H1 (cell line): ENCODE measurements around the gene NDUFA12. TPM values are rescaled to one million over a fixed set of nuclear protein-coding genes. Genes with fewer than 3 reads are reported as not detected.

Experiments used
- CTCF ChIA-PET: fragments of 300-600 bp; sonication (Branson Sonifier 250); formaldehyde crosslinking; loops from one replicate; lab custom pipeline; 2021; ENCODE audit not compliant: partially characterized antibody; lab: Charles Lee
- POLR2A ChIA-PET: fragments of 300-600 bp; sonication (Branson Sonifier 250); formaldehyde crosslinking; loops from one replicate; lab custom pipeline; 2021; ENCODE audit warnings: inconsistent platforms; ENCODE audit not compliant: partially characterized antibody; lab: Charles Lee
- DNase-seq, 2 experiments: peaks; one replicate each; pipeline versions ENCODE4 v3.0.0 to v3.0.0-alpha.2; 2010 to 2022; ENCODE audit warnings: low spot score in 2 of 2, low read depth in 1 of 2, mixed read lengths in 1 of 2
- FAIRE-seq: peaks from 2 replicates; lab custom pipeline; 2011; peaks lifted over from hg19 to GRCh38; lab: Jason Lieb, UNC
- H2AFZ ChIP-seq: 2 replicates; pipeline ENCODE4 v1.8.1; 2012; ENCODE audit warnings: low read length, inconsistent platforms
- H2AK5ac ChIP-seq: 2 replicates; pipeline ENCODE4 v1.6.1; 2013; ENCODE audit warnings: low read depth, low read length
- H2BK120ac ChIP-seq: replicated peaks from 2 replicates; pipeline ENCODE3; 2013; ENCODE audit warnings: low read depth, low read length, inconsistent platforms
- H2BK12ac ChIP-seq: 2 replicates; pipeline ENCODE4 v1.6.1; 2013; ENCODE audit warnings: low read depth, low read length
- H2BK15ac ChIP-seq: 2 replicates; pipeline ENCODE4 v1.6.1; 2013; ENCODE audit warnings: low read length
- H2BK20ac ChIP-seq: 2 replicates; pipeline ENCODE4 v1.6.1; 2013; ENCODE audit warnings: low read length
- H2BK5ac ChIP-seq: 2 replicates; pipeline ENCODE4 v1.6.1; 2013; ENCODE audit warnings: low read depth, low read length
- H3K14ac ChIP-seq: 2 replicates; pipeline ENCODE4 v1.6.1; 2013; ENCODE audit warnings: inconsistent platforms; ENCODE audit not compliant: insufficient read length
- H3K18ac ChIP-seq: 2 replicates; pipeline ENCODE4 v1.6.1; 2013; ENCODE audit warnings: low read length; ENCODE audit errors: extremely low read depth
- H3K23ac ChIP-seq: 2 replicates; pipeline ENCODE4 v1.6.1; 2013; ENCODE audit warnings: inconsistent platforms; ENCODE audit not compliant: insufficient read length
- H3K23me2 ChIP-seq: 2 replicates; pipeline ENCODE4 v1.6.1; 2013; ENCODE audit warnings: low read depth, low read length
- H3K27ac ChIP-seq: 2 replicates; pipeline ENCODE4 v1.6.1; 2011; ENCODE audit warnings: low read depth, low read length, inconsistent platforms
- H3K27me3 ChIP-seq, 4 experiments: replicated peaks in 1 of 4; 1 replicate in 1 of 4; 2 replicates in 3 of 4; pipeline versions ENCODE4 v1.6.1 to v1.8.1; 2011 to 2013; ENCODE audit warnings: low read length in 3 of 4, mild to moderate bottlenecking in 3 of 4, inconsistent platforms in 2 of 4, mixed read lengths in 2 of 4, moderate library complexity in 1 of 4; ENCODE audit not compliant: control insufficient read depth in 3 of 4, insufficient read depth in 3 of 4; ENCODE audit errors: extremely low read depth in 1 of 4
- H3K36me3 ChIP-seq, 4 experiments: 2 replicates each; pipeline versions ENCODE4 v1.6.1 to v1.8.1; 2011 to 2013; ENCODE audit warnings: mild to moderate bottlenecking in 4 of 4, low read length in 3 of 4, moderate library complexity in 2 of 4, control low read depth in 1 of 4, inconsistent platforms in 1 of 4; ENCODE audit not compliant: insufficient read depth in 4 of 4, control insufficient read depth in 2 of 4
- H3K4ac ChIP-seq: replicated peaks from 2 replicates; pipeline ENCODE3; 2013; ENCODE audit warnings: low read length, low read depth, mixed read lengths, inconsistent platforms; ENCODE audit not compliant: insufficient read length
- H3K4me1 ChIP-seq, 4 experiments: replicated peaks in 1 of 4; 1 replicate in 1 of 4; 2 replicates in 3 of 4; pipeline versions ENCODE4 v1.6.1 to v1.8.1; 2011 to 2013; ENCODE audit warnings: low read length in 3 of 4, inconsistent platforms in 2 of 4, mixed read lengths in 1 of 4; ENCODE audit not compliant: insufficient read depth in 4 of 4, control insufficient read depth in 3 of 4
- H3K4me2 ChIP-seq, 2 experiments: 2 replicates each; pipeline versions ENCODE4 v1.6.1 to v1.8.1; 2011 to 2013; ENCODE audit warnings: low read depth in 2 of 2, low read length in 2 of 2, control low read depth in 1 of 2, inconsistent platforms in 1 of 2, mild to moderate bottlenecking in 1 of 2; ENCODE audit not compliant: insufficient read depth in 1 of 2
- H3K4me3 ChIP-seq, 4 experiments: fragments of 200-600, 300-600 bp in 1 of 4; sonication (generic), shearing (Covaris generic), sonication (Bioruptor Twin) in 1 of 4; 2 replicates each; pipeline versions ENCODE4 v1.5.1 to v1.8.1; 2011 to 2016; ENCODE audit warnings: low read length in 4 of 4, low read depth in 3 of 4, control low read depth in 2 of 4, inconsistent platforms in 2 of 4, mild to moderate bottlenecking in 2 of 4, mixed read lengths in 1 of 4, moderate library complexity in 1 of 4; ENCODE audit not compliant: insufficient read depth in 2 of 4; ENCODE audit errors: extremely low read depth in 1 of 4
- H3K56ac ChIP-seq: replicated peaks from 2 replicates; pipeline ENCODE3; 2013; ENCODE audit warnings: low read depth, mild to moderate bottlenecking, mixed read lengths, low read length, inconsistent platforms; ENCODE audit not compliant: insufficient read length
- H3K79me1 ChIP-seq: 2 replicates; pipeline ENCODE4 v1.6.1; 2013; ENCODE audit warnings: low read depth, low read length, control low read depth
- H3K79me2 ChIP-seq, 2 experiments: 2 replicates each; pipeline versions ENCODE4 v1.6.1 to v1.8.1; 2012 to 2013; ENCODE audit warnings: low read length in 2 of 2, mild to moderate bottlenecking in 2 of 2, inconsistent platforms in 1 of 2; ENCODE audit not compliant: insufficient read depth in 2 of 2, control insufficient read depth in 1 of 2
- H3K9ac ChIP-seq, 4 experiments: replicated peaks in 1 of 4; 1 replicate in 1 of 4; 2 replicates in 3 of 4; pipeline versions ENCODE4 v1.6.1 to v1.8.1; 2011 to 2013; ENCODE audit warnings: low read depth in 3 of 4, low read length in 3 of 4, control low read depth in 2 of 4, mild to moderate bottlenecking in 2 of 4, moderate library complexity in 2 of 4, inconsistent platforms in 1 of 4; ENCODE audit errors: extremely low read depth in 1 of 4
- H3K9me3 ChIP-seq, 2 experiments: 2 replicates each; pipeline versions ENCODE4 v1.6.1 to v1.8.1; 2012 to 2013; ENCODE audit warnings: mild to moderate bottlenecking in 2 of 2, moderate library complexity in 2 of 2, control low read depth in 1 of 2, inconsistent platforms in 1 of 2, low read depth in 1 of 2, low read length in 1 of 2, mixed read lengths in 1 of 2; ENCODE audit not compliant: insufficient read depth in 2 of 2
- H4K20me1 ChIP-seq, 2 experiments: replicated peaks in 1 of 2; 2 replicates each; pipeline versions ENCODE3 to v1.8.1; 2011 to 2013; ENCODE audit warnings: inconsistent platforms in 2 of 2, low read length in 2 of 2, mild to moderate bottlenecking in 1 of 2; ENCODE audit not compliant: insufficient read depth in 2 of 2, control insufficient read depth in 1 of 2
- H4K5ac ChIP-seq: 2 replicates; pipeline ENCODE4 v1.6.1; 2013; ENCODE audit warnings: low read length, low read depth, mixed read lengths, inconsistent platforms; ENCODE audit not compliant: insufficient read length
- H4K8ac ChIP-seq: 2 replicates; pipeline ENCODE4 v1.8.0; 2013; ENCODE audit warnings: mild to moderate bottlenecking, moderate library complexity, low read length, inconsistent platforms; ENCODE audit not compliant: insufficient read depth; ENCODE audit errors: extremely low read depth
- H4K91ac ChIP-seq: replicated peaks from 2 replicates; pipeline ENCODE3; 2013; ENCODE audit warnings: low read length, mixed read lengths, inconsistent platforms; ENCODE audit not compliant: insufficient read length
- ATF3 ChIP-seq: IDR thresholded peaks from 2 replicates; pipeline ENCODE4 v1.6.1; 2011; ENCODE audit warnings: low read depth, mild to moderate bottlenecking, low read length; ENCODE audit not compliant: insufficient read depth
- CBX5 ChIP-seq: fragments of 300-800, 300-1000 bp; sonication (generic); IDR thresholded peaks from 2 replicates; pipeline ENCODE4 v1.7.1; 2016; ENCODE audit warnings: antibody characterized with exemption, low read length, low read depth
- CHD1 ChIP-seq: IDR thresholded peaks from 2 replicates; pipeline ENCODE4 v1.6.1; 2012; ENCODE audit warnings: low read depth, low read length, improper control_type of control experiment
- E2F6 ChIP-seq: IDR thresholded peaks from 2 replicates; pipeline ENCODE4 v1.6.1; 2012; ENCODE audit warnings: inconsistent platforms
- MAFK ChIP-seq: IDR thresholded peaks from 2 replicates; pipeline ENCODE4 v1.6.1; 2012; ENCODE audit warnings: low read depth, mild to moderate bottlenecking, improper control_type of control experiment, low read length
- NANOG ChIP-seq: IDR thresholded peaks from 2 replicates; pipeline ENCODE4 v1.6.1; 2011; ENCODE audit warnings: low read length, low read depth, mild to moderate bottlenecking, inconsistent platforms; ENCODE audit not compliant: insufficient read depth, poor library complexity, severe bottlenecking
- NRF1 ChIP-seq: IDR thresholded peaks from 2 replicates; pipeline ENCODE4 v1.6.1; 2011; ENCODE audit warnings: mild to moderate bottlenecking, low read depth, low read length, improper control_type of control experiment
- PHF8 ChIP-seq: fragments of 200-600 bp; sonication (generic); conservative IDR thresholded peaks from 2 replicates; pipeline ENCODE4 v1.7.1; 2012; ENCODE audit warnings: low read depth, mild to moderate bottlenecking, inconsistent platforms, low read length, moderate library complexity
- POU5F1 ChIP-seq: IDR thresholded peaks from 2 replicates; pipeline ENCODE4 v1.6.1; 2011; ENCODE audit warnings: low read depth, mild to moderate bottlenecking, low read length, moderate library complexity
- RBBP5 ChIP-seq: IDR thresholded peaks from 2 replicates; pipeline ENCODE4 v1.7.1; 2012; ENCODE audit warnings: low read depth, mild to moderate bottlenecking, inconsistent platforms, low read length, moderate library complexity, borderline replicate concordance
- SAP30 ChIP-seq: fragments of 300-600 bp; sonication (generic); IDR thresholded peaks from 2 replicates; pipeline ENCODE4 v1.7.1; 2012; ENCODE audit warnings: low read length, moderate library complexity, mild to moderate bottlenecking, inconsistent platforms; ENCODE audit not compliant: insufficient read depth, insufficient replicate concordance
- SP2 ChIP-seq: IDR thresholded peaks from 2 replicates; pipeline ENCODE4 v1.6.1; 2012; ENCODE audit warnings: mild to moderate bottlenecking, low read length, inconsistent platforms
- TAF1 ChIP-seq: IDR thresholded peaks from 2 replicates; pipeline ENCODE4 v1.6.1; 2011; ENCODE audit warnings: mild to moderate bottlenecking, low read depth, low read length
- WGBS, 2 experiments: shearing (Covaris generic) in 1 of 2; methylation state at CpG; one replicate each; pipeline versions ENCODE4 v1.1.6 to v1.1.7; 2013 to 2015; ENCODE audit warnings: low lambda C conversion rate in 2 of 2, mixed read lengths in 2 of 2, inconsistent platforms in 1 of 2, low coverage in 1 of 2, missing lambda C conversion rate in 1 of 2; ENCODE audit not compliant: insufficient replicate concordance in 2 of 2, insufficient coverage in 1 of 2, insufficient read length in 1 of 2; ENCODE audit errors: extremely low coverage in 1 of 2, missing lambda C conversion rate in 1 of 2; 5-methylcytosine and 5-hydroxymethylcytosine counted together
- polyA plus RNA-seq, 7 experiments: library from polyadenylated mRNA; depleted of rRNA in 3 of 7; stranded (reverse) in 5 of 7; unstranded in 2 of 7; fragments of >200 nt in 5 of 7; fragments of 200-250 nt in 2 of 7; gene quantifications; 1 replicate in 5 of 7; 2 replicates in 1 of 7; 4 replicates in 1 of 7; pipeline versions ENCODE4 v1.2.1 to v1.2.3, GENCODE V29; 2011 to 2013; ENCODE audit warnings: missing spikeins in 2 of 7, mixed read lengths in 2 of 7
- total RNA-seq: library from RNA; stranded (reverse); fragmentation: NEBNext Ultra II Directional; extraction: Animal tissue kit (Norgen Biotek cat#: 25700); gene quantifications from 2 replicates; pipeline ENCODE4 v1.2.1, GENCODE V29; 2021

NDUFA12 gene
- total and polyA plus RNA-seq, 2 of the 8 experiments (the other 6 are each of a cell fraction or from before 2014, with no cell fraction given) = 98.1 to 157 TPM

GRCh38 chr12:94961911-94962310 is 41.6 kb downstream of the NDUFA12 start:
- Histone ChIP-seq H3K23ac (no peak overlapping the region), H2AFZ (no peak overlapping the region), H4K20me1 (no peaks in the 10 kb centered on the region), H3K56ac (no peak overlapping the region), H3K79me2 (no peaks in the 10 kb centered on the region), H3K9me3 (no peaks in the 10 kb centered on the region), H2BK120ac (no peak overlapping the region), H3K27me3 (no peaks in the 10 kb centered on the region), H4K5ac (no peak overlapping the region), H2BK12ac (no peak overlapping the region), H3K4ac (no peak overlapping the region), H3K27ac (no peak overlapping the region), H4K8ac (no peak overlapping the region), H3K23me2 (no peaks in the 10 kb centered on the region), H4K91ac (no peak overlapping the region), H3K36me3 (no peaks in the 10 kb centered on the region), H2AK5ac (no peak overlapping the region), H3K79me1 (no peaks in the 10 kb centered on the region), H2BK15ac (no peak overlapping the region), H2BK5ac (no peak overlapping the region), H3K4me2 (no peak overlapping the region), H3K18ac (no peak overlapping the region), H3K4me3 (no peak overlapping the region), H2BK20ac (no peak overlapping the region), H3K14ac (no peak overlapping the region), H3K9ac (no peak overlapping the region), H3K4me1 (no peaks in the 10 kb centered on the region)
- 91% methylated on average over 2 of the region's 2 CpGs; no CpG with 5 or more reads in 1 of the 2 experiments for WGBS, 2 experiments
- FAIRE-seq (no peak), DNase-seq (no peak)
- ChIA-PET POLR2A (no interaction called here), CTCF (interaction anchor here (0.7 to 4.3 kb wide), 5 partner anchors 11 to 23 kb away, joined by 3 to 18 read pairs (median 5); no protein-coding TSS in a partner anchor)
- TF ChIP-seq TAF1 = no peak
- TF ChIP-seq ATF3 = no peak
- no peak for TF ChIP-seq MAFK
- TF ChIP-seq SAP30 = no peak
- no peak for TF ChIP-seq CBX5
- no peak for TF ChIP-seq POU5F1
- no peak for TF ChIP-seq CHD1
- TF ChIP-seq NANOG = no peak
- no peak for TF ChIP-seq PHF8
- no peak for TF ChIP-seq E2F6
- TF ChIP-seq RBBP5 = no peak
- TF ChIP-seq NRF1 = no peak
- TF ChIP-seq SP2 = no peak
